ENCODE data around the gene GPR89A. TPM values are rescaled to one million over a fixed set of nuclear protein-coding genes. Genes with fewer than 3 reads are reported as not detected.
"Not testable (repeated sequence)": the region's sequence is repeated elsewhere in the genome, so short reads cannot be mapped to it uniquely, and the experiment has no call there.

Gene GPR89A
- total and polyA plus RNA-seq, 7 experiments from 2014 or later = 23.5 to 36.5 (median 32.7) TPM

- H3K9me3 Mint-ChIP-seq; POLR2A ChIA-PET; H3K36me3 ChIP-seq (ENCODE audit: control insufficient read depth in 2 of 3, insufficient read depth in 3 of 3, low read length in 3 of 3); H3K4me3 ChIP-seq (ENCODE audit: low read length); H3K4me1 Mint-ChIP-seq; CTCF ChIA-PET; H3K4me3 Mint-ChIP-seq; H3K27ac Mint-ChIP-seq; ATAC-seq; H3K27me3 ChIP-seq (ENCODE audit: control insufficient read depth in 2 of 2, insufficient read depth in 2 of 2, low read length in 2 of 2); H3K4me1 ChIP-seq (ENCODE audit: control insufficient read depth in 2 of 2, insufficient read depth in 2 of 2, low read length in 2 of 2); H3K27me3 Mint-ChIP-seq; intact Hi-C loops (cut with micrococcal nuclease); H3K9me3 ChIP-seq (ENCODE audit: control insufficient read depth in 2 of 3, low read length in 3 of 3); H3K27ac ChIP-seq (ENCODE audit: low read depth, low read length); H3K36me3 Mint-ChIP-seq; DNase-seq: not testable (repeated sequence)
These were observed 28.4 kb downstream of the GPR89A start for GRCh38 chr1:145636237-145636636.

- DNase-seq; H3K36me3 ChIP-seq (ENCODE audit: control insufficient read depth in 2 of 3, insufficient read depth in 3 of 3, low read length in 3 of 3); H3K9me3 ChIP-seq (ENCODE audit: control insufficient read depth in 2 of 3, low read length in 3 of 3); H3K27me3 Mint-ChIP-seq; intact Hi-C loops (cut with micrococcal nuclease); CTCF ChIA-PET; H3K4me1 Mint-ChIP-seq; H3K4me3 Mint-ChIP-seq; H3K4me3 ChIP-seq (ENCODE audit: low read length); H3K27ac ChIP-seq (ENCODE audit: low read depth, low read length); H3K36me3 Mint-ChIP-seq; ATAC-seq; H3K27ac Mint-ChIP-seq; H3K9me3 Mint-ChIP-seq; H3K27me3 ChIP-seq (ENCODE audit: control insufficient read depth in 2 of 2, insufficient read depth in 2 of 2, low read length in 2 of 2); POLR2A ChIA-PET; H3K4me1 ChIP-seq (ENCODE audit: control insufficient read depth in 2 of 2, insufficient read depth in 2 of 2, low read length in 2 of 2): not testable (repeated sequence)
These were observed 34.1 kb downstream of the GPR89A start for GRCh38 chr1:145641886-145642285.

GRCh38 chr1:145643990-145644389 lies 36.2 kb downstream of the GPR89A start:
- H3K27ac Mint-ChIP-seq; H3K36me3 Mint-ChIP-seq; H3K27ac ChIP-seq (ENCODE audit: low read depth, low read length); H3K27me3 ChIP-seq (ENCODE audit: control insufficient read depth in 2 of 2, insufficient read depth in 2 of 2, low read length in 2 of 2); intact Hi-C loops (cut with micrococcal nuclease); CTCF ChIA-PET; H3K4me3 ChIP-seq (ENCODE audit: low read length); POLR2A ChIA-PET; H3K27me3 Mint-ChIP-seq; ATAC-seq; H3K4me1 ChIP-seq (ENCODE audit: control insufficient read depth in 2 of 2, insufficient read depth in 2 of 2, low read length in 2 of 2); DNase-seq; H3K9me3 ChIP-seq (ENCODE audit: control insufficient read depth in 2 of 3, low read length in 3 of 3); H3K9me3 Mint-ChIP-seq; H3K4me1 Mint-ChIP-seq; H3K36me3 ChIP-seq (ENCODE audit: control insufficient read depth in 2 of 3, insufficient read depth in 3 of 3, low read length in 3 of 3); H3K4me3 Mint-ChIP-seq: not testable (repeated sequence)

DNA sequence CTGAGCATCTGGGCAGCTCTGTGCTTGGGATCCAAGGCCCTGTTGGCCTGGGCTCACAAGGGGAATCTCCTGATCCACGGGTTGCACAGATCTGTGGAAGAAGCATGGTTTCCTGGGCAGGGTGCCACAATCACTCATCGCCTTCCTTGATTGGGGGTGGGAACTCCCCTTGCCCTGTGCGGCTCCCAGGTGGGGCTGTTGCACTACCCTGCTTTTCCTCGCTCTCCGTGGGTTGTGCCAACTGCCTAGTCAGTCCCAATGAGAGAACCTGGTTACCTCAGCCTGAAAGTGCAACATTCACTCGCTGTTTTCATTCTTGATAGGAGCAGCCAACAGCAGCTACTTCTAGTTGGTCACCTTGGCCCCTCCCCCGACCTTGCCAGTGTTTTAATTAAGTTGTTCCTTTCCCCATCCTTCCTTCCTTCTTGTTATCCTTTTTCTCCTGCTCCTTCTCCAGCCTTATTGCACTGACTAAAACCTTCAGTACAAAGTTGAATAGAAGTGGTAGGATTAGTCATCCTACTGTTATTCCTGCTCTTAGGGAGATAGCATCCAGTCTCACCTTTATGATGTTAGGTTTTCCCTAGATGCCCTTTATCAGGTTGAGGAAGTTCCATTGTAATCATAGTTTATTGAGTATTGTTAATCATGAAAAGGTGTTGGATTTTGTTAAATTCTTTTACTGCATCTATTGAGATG lies 48.6 kb downstream of the GPR89A start:
- CTCF ChIA-PET; H3K4me3 ChIP-seq (ENCODE audit: low read length); H3K4me3 Mint-ChIP-seq; H3K9me3 ChIP-seq (ENCODE audit: control insufficient read depth in 2 of 3, low read length in 3 of 3); intact Hi-C loops (cut with micrococcal nuclease); H3K9me3 Mint-ChIP-seq; H3K36me3 ChIP-seq (ENCODE audit: control insufficient read depth in 2 of 3, insufficient read depth in 3 of 3, low read length in 3 of 3); POLR2A ChIA-PET; H3K27me3 ChIP-seq (ENCODE audit: control insufficient read depth in 2 of 2, insufficient read depth in 2 of 2, low read length in 2 of 2); H3K27me3 Mint-ChIP-seq; DNase-seq; H3K4me1 ChIP-seq (ENCODE audit: control insufficient read depth in 2 of 2, insufficient read depth in 2 of 2, low read length in 2 of 2); ATAC-seq; H3K27ac Mint-ChIP-seq; H3K27ac ChIP-seq (ENCODE audit: low read depth, low read length); H3K4me1 Mint-ChIP-seq: not testable (repeated sequence)
- peaks cover 0 to 19% (median 12%) of the 10 kb centered on the region in 5 donors for H3K36me3 Mint-ChIP-seq

DNA sequence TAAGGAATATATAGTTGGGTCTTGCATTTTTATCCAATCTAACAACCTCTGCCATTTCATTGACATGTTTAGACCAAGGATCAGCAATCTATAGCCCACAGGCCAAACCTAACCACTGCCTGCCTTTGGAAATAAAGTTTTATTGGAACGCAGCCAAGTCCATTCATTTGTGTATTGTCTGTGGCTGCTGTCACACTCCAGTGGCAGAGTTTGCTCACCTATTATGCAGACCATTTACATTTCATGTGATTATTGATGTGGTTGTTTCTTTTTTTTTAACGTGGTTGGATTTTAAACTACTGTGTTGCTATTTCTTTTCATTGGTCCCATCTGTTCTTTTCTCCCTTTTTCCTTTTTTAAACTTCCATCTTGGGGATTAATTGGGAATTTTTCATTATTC lies 54.7 kb downstream of the GPR89A start:
- H3K27ac ChIP-seq (ENCODE audit: low read depth, low read length); H3K27me3 ChIP-seq (ENCODE audit: control insufficient read depth in 2 of 2, insufficient read depth in 2 of 2, low read length in 2 of 2); H3K27me3 Mint-ChIP-seq; H3K9me3 Mint-ChIP-seq; H3K4me1 ChIP-seq (ENCODE audit: control insufficient read depth in 2 of 2, insufficient read depth in 2 of 2, low read length in 2 of 2); ATAC-seq; POLR2A ChIA-PET; H3K4me1 Mint-ChIP-seq; intact Hi-C loops (cut with micrococcal nuclease); H3K4me3 ChIP-seq (ENCODE audit: low read length); H3K36me3 ChIP-seq (ENCODE audit: control insufficient read depth in 2 of 3, insufficient read depth in 3 of 3, low read length in 3 of 3); DNase-seq; H3K9me3 ChIP-seq (ENCODE audit: control insufficient read depth in 2 of 3, low read length in 3 of 3); CTCF ChIA-PET; H3K4me3 Mint-ChIP-seq; H3K27ac Mint-ChIP-seq: not testable (repeated sequence)
- peaks cover 0 to 14% (median 7%) of the 10 kb centered on the region in 5 donors for H3K36me3 Mint-ChIP-seq

DNA sequence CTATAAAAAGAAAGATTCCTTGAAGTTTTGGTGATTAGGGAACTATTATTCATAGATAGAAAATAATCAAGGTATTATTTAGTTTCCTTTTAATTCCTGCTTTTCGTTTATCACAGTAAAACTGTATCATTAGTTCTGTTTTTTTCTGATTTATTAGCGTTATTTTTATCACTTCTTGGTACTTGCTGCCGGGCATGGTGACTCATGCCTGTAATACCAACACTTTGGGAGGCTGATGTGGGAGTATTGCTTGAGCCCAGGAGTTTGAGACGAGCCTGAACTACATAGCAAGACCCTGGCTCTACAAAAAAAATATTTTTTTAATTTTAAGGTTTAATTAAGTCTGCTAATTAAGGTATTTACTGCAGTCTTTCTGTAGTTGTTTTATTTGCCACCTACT lies 57.2 kb downstream of the GPR89A start:
- H3K9me3 ChIP-seq (ENCODE audit: control insufficient read depth in 2 of 3, low read length in 3 of 3); H3K27ac Mint-ChIP-seq; CTCF ChIA-PET: not testable (repeated sequence)

GRCh38 chr1:145670995-145671745 lies 63.4 kb downstream of the GPR89A start:
- CTCF ChIA-PET; H3K27ac ChIP-seq (ENCODE audit: low read depth, low read length); DNase-seq; H3K4me1 ChIP-seq (ENCODE audit: control insufficient read depth in 2 of 2, insufficient read depth in 2 of 2, low read length in 2 of 2); H3K4me3 Mint-ChIP-seq; ATAC-seq; intact Hi-C loops (cut with micrococcal nuclease); POLR2A ChIA-PET; H3K9me3 Mint-ChIP-seq; H3K27ac Mint-ChIP-seq; H3K4me1 Mint-ChIP-seq; H3K27me3 ChIP-seq (ENCODE audit: control insufficient read depth in 2 of 2, insufficient read depth in 2 of 2, low read length in 2 of 2); H3K4me3 ChIP-seq (ENCODE audit: low read length); H3K9me3 ChIP-seq (ENCODE audit: control insufficient read depth in 2 of 3, low read length in 3 of 3); H3K36me3 ChIP-seq (ENCODE audit: control insufficient read depth in 2 of 3, insufficient read depth in 3 of 3, low read length in 3 of 3); H3K27me3 Mint-ChIP-seq: not testable (repeated sequence)
- H3K36me3 Mint-ChIP-seq = peaks cover 0 to 24% (median 4%) of the 10 kb centered on the region in 5 donors

More for the DNA sequence above, 57.2 kb downstream of the GPR89A start:
- H3K4me3 ChIP-seq (ENCODE audit: low read length); ATAC-seq; intact Hi-C loops (cut with micrococcal nuclease); POLR2A ChIA-PET; H3K27me3 ChIP-seq (ENCODE audit: control insufficient read depth in 2 of 2, insufficient read depth in 2 of 2, low read length in 2 of 2); H3K4me3 Mint-ChIP-seq; H3K4me1 Mint-ChIP-seq; DNase-seq; H3K4me1 ChIP-seq (ENCODE audit: control insufficient read depth in 2 of 2, insufficient read depth in 2 of 2, low read length in 2 of 2); H3K36me3 ChIP-seq (ENCODE audit: control insufficient read depth in 2 of 3, insufficient read depth in 3 of 3, low read length in 3 of 3); H3K27ac ChIP-seq (ENCODE audit: low read depth, low read length); H3K27me3 Mint-ChIP-seq; H3K9me3 Mint-ChIP-seq: not testable (repeated sequence)
- H3K36me3 Mint-ChIP-seq = peaks cover 0 to 16% (median 7%) of the 10 kb centered on the region in 5 donors
